ENCODE results near the gene SRSF4.
"Not testable (repeated sequence)": the region's sequence is repeated elsewhere in the genome, so short reads cannot be mapped to it uniquely, and the experiment has no call there.

SRSF4 gene

GRCh38 chr1:29181413-29182225, at the start of gene SRSF4:
Gene SRSF4, minus strand, starts transcription at chr1:29181900. Its CDS starts 148 bp downstream, at chr1:29181752.
- peak; percentile 94 to 98 (median 96) for DNase-seq (ENCODE audit: low read depth in 4 of 4, low spot score in 1 of 4)

DNA sequence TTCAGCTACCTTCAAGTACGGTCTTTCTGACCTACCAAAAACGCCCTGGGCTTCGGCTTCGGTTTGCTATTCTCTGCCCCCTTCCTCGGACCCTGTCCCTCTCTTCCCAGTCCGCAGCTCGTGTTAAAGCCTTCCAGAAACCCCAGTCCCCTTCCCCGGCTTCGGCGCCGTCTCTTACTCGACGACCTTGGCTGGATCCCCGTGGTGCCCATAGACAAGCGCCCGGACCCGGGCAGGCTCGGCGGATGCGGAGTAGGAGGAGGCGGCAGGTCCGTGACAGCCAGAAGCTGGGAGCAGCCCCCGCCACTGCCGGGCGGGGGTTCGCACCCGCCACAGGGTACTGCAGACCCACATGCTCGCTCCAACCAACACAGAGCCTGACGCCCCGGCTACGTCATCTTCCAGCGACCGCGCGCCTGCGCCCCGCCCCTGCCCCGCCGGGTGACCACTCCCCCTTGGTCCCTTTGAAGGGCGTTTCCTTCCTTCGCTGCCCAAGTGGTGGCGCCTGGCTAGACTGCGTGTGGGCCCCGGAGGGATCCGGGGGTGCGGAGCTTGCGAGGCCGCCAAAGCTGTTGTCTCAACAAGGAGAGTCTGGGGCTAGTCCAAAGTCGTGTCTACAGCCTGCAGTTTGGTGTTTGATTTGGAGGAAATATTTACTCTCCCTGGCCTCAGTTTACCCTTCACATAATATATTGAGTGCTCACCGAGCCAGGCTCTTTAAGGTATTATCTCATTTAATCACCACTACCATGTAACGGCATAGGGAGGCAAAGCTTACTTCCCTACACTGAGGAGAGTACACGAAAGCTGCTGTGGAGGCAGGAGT, 49.1 kb upstream of the SRSF4 start, which contains the start of gene MECR:
Gene MECR (minus strand): TSS at position 382 of the 826 bp plus-strand sequence. CDS start 28 bp downstream, at position 354.
- DNase-seq (ENCODE audit: low read depth in 4 of 4, low spot score in 1 of 4) = peak; percentile 91 to 94 (median 93)

DNA sequence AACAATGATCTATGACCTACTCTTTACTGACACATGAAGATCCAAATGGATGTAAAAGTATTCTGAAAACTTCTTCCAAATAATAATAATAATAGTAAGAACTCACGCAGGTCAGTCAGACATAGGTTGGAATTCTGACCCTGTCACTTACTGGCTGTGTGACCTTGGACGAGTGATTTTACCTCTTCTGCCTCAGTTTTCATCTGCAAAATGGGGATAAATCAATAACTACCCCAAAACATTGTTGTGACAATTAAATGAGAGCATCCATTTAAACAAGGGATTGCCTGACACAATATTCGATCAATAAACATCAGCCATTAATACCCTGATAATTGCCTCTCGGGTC, 48.5 kb upstream of the SRSF4 start:
- no peak for DNase-seq (ENCODE audit: low read depth in 4 of 4, low spot score in 1 of 4)

- no peak for DNase-seq (ENCODE audit: low read depth in 4 of 4, low spot score in 1 of 4)
These were observed 45.8 kb upstream of the SRSF4 start for GRCh38 chr1:29227511-29227910.

DNA sequence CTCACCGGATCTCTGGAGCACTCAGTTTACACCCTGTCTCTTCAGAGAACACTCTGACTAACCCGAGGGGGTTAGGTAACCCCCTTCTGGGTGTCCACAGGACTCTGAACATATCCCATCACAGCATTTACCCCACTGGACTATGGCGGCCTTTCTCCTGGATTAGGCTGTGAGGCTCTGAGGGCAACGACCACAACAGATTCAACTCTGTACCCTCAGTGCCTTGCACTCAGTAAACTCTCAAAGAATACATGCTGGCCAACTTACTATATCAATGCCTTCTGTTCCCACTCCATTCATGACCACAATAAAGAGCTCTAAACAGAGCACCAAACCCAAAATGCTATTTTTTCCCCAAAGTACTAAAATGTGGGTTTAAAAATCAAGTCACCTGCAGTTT, 43.7 kb upstream of the SRSF4 start:
- DNase-seq (ENCODE audit: low read depth in 4 of 4, low spot score in 1 of 4) = no peak

DNA sequence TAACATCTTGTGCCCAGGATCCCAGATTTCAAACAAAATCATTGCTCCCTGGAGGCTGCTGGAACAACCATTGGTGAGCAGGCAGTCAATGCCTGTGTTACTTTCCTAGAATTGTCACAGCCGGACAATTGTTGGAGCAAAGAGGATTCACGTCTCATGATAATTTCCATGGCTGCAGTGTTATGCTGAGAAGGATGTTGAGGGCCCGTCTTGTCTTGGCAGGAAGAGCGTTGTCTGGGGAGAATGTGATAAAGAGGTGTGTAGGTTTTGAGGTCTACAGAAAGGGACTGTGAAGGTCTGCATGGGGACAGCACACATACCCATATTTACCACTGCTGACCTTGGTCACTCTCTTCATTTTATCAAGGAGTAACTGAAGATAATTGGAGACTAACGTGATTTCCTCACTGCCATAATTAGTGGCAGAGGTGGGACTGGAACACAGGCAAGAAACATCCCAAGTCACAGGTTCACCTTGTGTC, 42.7 kb upstream of the SRSF4 start:
- DNase-seq (ENCODE audit: low read depth in 4 of 4, low spot score in 1 of 4) = no peak

DNA sequence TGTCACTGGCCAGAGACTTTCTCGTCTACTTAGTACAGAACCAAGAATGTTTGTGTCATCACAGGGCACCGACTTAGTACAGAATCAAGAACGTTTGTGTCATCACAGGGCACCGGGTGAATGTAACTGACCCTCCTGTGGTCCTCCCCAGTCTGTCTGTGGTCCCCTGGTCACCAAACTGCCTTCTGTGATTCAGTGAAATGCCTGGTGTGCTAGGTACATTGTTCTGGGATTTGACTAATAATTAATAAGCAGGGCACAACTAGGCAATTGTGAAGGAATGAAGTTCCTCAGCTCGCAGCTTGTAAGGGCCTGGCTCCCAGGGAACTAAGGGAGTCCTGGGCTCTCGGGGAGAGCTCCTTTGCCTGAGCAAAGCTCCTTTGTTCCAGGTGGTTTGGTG, 41.8 kb upstream of the SRSF4 start:
- DNase-seq (ENCODE audit: low read depth in 4 of 4, low spot score in 1 of 4) = no peak

DNA sequence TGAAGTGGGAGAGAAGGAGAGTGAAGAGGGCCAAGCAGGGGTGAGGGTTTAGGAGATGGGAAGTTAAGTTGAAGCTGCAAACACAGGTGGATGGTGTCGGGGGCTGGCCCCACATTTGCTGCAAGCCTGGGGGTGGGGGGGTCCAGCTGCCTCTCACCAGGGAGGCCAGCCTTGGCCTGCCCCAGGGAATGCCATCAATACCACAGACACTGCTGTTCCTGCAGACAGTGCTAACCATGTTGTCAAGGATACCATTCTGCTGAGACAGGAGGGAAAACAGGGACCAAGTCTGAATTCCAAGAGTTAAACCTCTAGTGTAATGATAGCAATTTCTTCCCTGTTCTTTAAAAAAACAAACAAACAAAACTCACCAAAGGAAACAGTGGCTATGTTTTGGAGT, 41.0 kb upstream of the SRSF4 start:
- DNase-seq (ENCODE audit: low read depth in 4 of 4, low spot score in 1 of 4) = no peak

GRCh38 chr1:29222260-29222659, 40.6 kb upstream of the SRSF4 start:
- not testable (repeated sequence) for DNase-seq (ENCODE audit: low read depth in 4 of 4, low spot score in 1 of 4)

DNA sequence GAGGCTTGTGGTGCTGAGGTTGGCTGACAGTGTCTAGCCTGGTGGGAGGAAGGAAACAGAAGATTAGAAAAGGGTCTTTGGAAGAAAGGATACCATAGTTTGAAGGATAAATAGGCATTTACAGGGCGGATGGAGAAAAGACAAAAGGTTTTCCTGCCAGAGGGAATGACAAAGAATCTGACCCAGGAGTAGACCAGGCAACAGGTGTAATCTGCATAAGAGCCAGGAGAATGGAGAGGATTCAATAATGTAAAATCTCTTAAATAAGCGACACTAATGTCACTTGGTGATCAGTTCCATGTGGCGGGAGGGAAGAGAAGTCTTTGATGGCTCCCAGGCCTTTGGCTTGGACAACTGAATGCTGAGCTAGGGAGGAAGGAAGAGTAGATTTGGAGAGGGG, 39.6 kb upstream of the SRSF4 start:
- DNase-seq (ENCODE audit: low read depth in 4 of 4, low spot score in 1 of 4) = no peak

GRCh38 chr1:29218223-29218622, 36.5 kb upstream of the SRSF4 start:
- no peak for DNase-seq (ENCODE audit: low read depth in 4 of 4, low spot score in 1 of 4)

GRCh38 chr1:29217633-29218032, 35.9 kb upstream of the SRSF4 start:
- no peak for DNase-seq (ENCODE audit: low read depth in 4 of 4, low spot score in 1 of 4)

- no peak for DNase-seq (ENCODE audit: low read depth in 4 of 4, low spot score in 1 of 4)
These were observed 31.4 kb upstream of the SRSF4 start for GRCh38 chr1:29213055-29213454.

DNA sequence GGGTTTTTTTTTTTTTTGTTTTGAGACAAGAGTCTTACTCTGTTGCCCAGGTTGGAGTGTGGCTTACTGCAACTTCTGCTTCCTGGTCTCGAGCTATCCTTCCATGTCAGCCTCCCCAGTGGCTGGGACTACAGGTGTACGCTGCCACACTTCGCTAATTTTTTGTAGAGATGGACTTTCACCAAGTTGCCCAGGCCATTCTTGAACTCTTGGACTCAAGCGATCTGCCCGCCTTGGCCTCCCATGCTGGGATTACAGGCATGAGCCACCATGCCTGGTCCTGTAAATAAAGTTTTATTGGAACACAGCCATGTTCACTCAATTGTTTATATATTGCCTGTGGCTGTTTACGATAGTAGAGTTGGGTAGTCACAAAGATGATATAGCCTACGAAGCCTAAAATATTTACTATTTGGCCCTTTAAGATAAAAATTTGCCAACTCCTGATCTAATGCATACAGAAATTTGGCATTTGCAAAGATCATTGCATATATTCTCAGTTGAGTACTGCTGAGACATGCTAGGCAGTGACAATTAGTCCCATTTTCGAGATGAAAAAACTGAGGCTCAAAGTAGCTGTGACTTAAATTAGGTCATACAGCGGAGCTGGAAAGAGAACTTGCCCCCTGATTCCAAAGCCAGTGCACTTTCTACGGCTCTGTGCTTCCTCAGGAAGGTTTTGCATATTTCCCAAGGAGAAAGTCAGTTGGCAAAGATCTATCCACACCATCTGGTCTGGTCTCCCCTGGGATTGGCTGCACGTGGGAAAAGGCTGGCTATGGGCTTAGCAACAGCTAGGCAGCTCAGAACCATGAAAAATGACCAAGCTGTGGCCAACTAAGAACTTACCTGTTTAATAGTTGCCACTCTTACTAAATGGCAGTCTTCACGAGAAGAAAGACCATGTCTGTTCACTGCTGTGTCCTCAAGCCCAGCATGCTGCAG, 29.7 kb upstream of the SRSF4 start:
- DNase-seq (ENCODE audit: low read depth in 4 of 4, low spot score in 1 of 4) = no peak

GRCh38 chr1:29210278-29211085, 28.8 kb upstream of the SRSF4 start:
- no peak for DNase-seq (ENCODE audit: low read depth in 4 of 4, low spot score in 1 of 4)

- no peak for DNase-seq (ENCODE audit: low read depth in 4 of 4, low spot score in 1 of 4)
These were observed 27.5 kb upstream of the SRSF4 start for GRCh38 chr1:29209173-29209572.

GRCh38 chr1:29208442-29208841, 26.7 kb upstream of the SRSF4 start:
- no peak for DNase-seq (ENCODE audit: low read depth in 4 of 4, low spot score in 1 of 4)

GRCh38 chr1:29202584-29203340, 21.1 kb upstream of the SRSF4 start:
- DNase-seq (ENCODE audit: low read depth in 4 of 4, low spot score in 1 of 4) = peak; percentile 86 to 96 (median 89)

GRCh38 chr1:29202053-29202452, 20.4 kb upstream of the SRSF4 start:
- no peak for DNase-seq (ENCODE audit: low read depth in 4 of 4, low spot score in 1 of 4)
